GM10248 (cell line): ENCODE measurements around the gene EPC2.
"Not testable (repeated sequence)": the region's sequence is repeated elsewhere in the genome, so short reads cannot be mapped to it uniquely, and the experiment has no call there.

Experiments
- CTCF ChIA-PET: fragments of 300-600 bp; sonication (Branson Sonifier 250); formaldehyde crosslinking; extraction: SDS; loops from one replicate; lab custom pipeline; 2021; ENCODE audit warnings: antibody characterized with exemption; lab: Yijun Ruan, JAX
- POLR2A ChIA-PET: fragments of 350-650 bp; sonication (Branson Sonifier 250); formaldehyde crosslinking; extraction: SDS; loops from one replicate; lab custom pipeline; 2020; ENCODE audit warnings: antibody characterized with exemption; lab: Yijun Ruan, JAX
- DNase-seq: peaks from one replicate; pipeline ENCODE4 v3.0.0; 2012; ENCODE audit errors: extremely low spot score
- TF ChIP-seq, protein P1 (sequence below): IDR thresholded peaks from 2 replicates; pipeline ENCODE4 v1.5.1; 2012; ENCODE audit warnings: mild to moderate bottlenecking, low read depth; ENCODE audit errors: extremely low read depth, missing control alignments, control extremely low read depth

Gene EPC2

DNA sequence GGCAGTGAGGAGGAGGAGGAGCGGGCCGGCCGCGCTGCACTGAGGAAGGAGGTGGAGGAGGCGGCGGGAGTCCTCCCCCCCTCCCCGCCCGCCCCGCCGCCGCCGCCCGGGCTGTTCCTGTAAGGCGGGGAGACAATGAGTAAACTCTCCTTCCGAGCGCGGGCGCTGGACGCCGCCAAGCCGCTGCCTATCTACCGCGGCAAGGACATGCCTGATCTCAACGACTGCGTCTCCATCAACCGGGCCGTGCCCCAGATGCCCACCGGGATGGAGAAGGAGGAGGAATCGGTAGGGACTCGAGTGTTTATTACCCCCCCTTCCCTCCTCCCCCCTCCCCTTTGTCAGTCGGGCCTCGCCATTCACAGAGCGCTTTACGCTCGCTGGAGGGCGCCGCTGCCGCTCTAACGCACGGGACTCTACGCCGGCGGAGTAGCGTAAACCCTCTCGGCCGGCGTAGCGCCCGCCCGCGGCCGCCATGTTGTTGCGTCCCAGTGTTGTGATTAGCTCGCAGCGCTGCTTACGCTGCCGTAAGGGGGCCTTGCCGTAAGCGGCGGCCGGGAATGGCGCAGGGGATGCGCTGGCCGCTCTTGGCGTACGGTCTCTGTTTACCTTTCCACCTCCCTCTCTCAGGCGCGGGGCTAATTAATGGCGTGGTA lies 460 bp downstream of the EPC2 start:
- CTCF ChIA-PET, result interaction anchor here (0.6 to 1.4 kb wide), 4 partner anchors 11 to 136 kb away, joined by 3 to 4 read pairs (median 4); no protein-coding TSS in a partner anchor
- POLR2A ChIA-PET, result interaction anchor here (0.6 to 0.7 kb wide), 3 partner anchors 47 to 1339 kb away, joined by 3 to 6 read pairs (median 4); no protein-coding TSS in a partner anchor
- DNase-seq, result peak; percentile 84
- TF ChIP-seq, protein P1, sequence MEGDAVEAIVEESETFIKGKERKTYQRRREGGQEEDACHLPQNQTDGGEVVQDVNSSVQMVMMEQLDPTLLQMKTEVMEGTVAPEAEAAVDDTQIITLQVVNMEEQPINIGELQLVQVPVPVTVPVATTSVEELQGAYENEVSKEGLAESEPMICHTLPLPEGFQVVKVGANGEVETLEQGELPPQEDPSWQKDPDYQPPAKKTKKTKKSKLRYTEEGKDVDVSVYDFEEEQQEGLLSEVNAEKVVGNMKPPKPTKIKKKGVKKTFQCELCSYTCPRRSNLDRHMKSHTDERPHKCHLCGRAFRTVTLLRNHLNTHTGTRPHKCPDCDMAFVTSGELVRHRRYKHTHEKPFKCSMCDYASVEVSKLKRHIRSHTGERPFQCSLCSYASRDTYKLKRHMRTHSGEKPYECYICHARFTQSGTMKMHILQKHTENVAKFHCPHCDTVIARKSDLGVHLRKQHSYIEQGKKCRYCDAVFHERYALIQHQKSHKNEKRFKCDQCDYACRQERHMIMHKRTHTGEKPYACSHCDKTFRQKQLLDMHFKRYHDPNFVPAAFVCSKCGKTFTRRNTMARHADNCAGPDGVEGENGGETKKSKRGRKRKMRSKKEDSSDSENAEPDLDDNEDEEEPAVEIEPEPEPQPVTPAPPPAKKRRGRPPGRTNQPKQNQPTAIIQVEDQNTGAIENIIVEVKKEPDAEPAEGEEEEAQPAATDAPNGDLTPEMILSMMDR, result peak; percentile 52

DNA sequence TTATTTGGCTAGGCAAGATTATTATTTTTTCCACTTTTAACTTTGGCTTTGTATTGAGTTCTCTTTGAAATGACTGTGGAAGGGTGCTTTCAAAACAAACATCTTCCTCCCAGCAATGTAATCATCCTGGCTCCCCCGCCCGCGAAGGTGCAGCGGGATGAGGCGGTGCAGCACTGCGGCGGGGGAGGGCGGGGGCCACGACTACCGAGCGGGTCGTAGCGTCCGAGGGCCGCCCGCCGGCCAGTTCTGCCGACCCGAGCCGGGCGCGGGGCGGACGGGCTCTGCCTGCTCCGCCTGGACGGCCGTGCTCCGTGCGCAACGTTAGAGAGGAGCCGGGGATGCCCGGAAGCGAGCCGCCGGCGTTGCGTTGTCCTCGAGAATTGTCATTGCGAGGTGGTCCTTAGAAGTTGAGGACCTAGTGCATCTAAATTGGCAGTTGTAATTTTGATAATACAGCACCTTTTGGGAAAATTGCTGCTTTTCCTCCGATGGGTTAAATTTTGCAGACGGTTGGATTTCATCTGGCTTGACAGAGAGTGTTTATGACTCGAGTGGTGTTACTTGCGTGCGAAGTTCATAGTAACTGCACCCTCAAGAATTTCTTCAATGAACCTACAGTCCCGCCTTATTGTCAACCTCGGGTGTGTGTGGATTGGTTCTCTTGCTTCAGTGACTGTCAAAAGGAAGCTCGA lies 1.1 kb downstream of the EPC2 start:
- ChIA-PET POLR2A (interaction anchor here (0.6 to 0.7 kb wide), 2 partner anchors 47 to 1340 kb away, joined by 4 to 6 read pairs; no protein-coding TSS in a partner anchor), CTCF (interaction anchor here (0.6 to 1.4 kb wide), 4 partner anchors 10 to 137 kb away, joined by 3 to 4 read pairs (median 4); no protein-coding TSS in a partner anchor)
- TF ChIP-seq, protein P1, result no peak
- peak; percentile 76 for DNase-seq

- TF ChIP-seq, protein P1, result no peak
- POLR2A ChIA-PET, result no interaction called here
- DNase-seq, result no peak
- CTCF ChIA-PET, result interaction anchor here (1.2 to 1.4 kb wide), 2 partner anchors 10 to 15 kb away, joined by 3 to 4 read pairs; no protein-coding TSS in a partner anchor
Observed at GRCh38 chr2:148646231-148646559, 1.6 kb downstream of the EPC2 start.

DNA sequence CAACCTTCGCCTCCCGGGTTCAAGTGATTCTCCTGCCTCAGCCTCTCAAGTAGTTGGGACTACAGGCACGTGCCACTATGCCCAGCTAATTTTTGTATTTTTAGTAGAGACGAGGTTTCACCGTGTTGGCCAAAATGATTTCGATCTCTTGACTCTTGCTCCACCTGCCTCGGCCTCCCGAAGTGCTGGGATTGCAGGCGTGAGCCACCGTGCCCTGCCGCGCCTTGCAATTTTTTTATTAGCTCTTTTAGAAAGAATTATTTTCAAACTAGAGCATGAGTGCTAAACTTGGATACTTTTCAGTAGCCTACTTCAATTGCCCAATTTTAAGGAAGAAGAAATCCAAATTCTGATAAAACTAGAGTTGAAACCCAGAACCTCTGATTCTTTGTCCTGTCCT lies 3.2 kb downstream of the EPC2 start:
- DNase-seq, result not testable (repeated sequence)
- CTCF ChIA-PET, result interaction anchor here (1.3 kb wide), 1 partner anchor 10 kb away, joined by 3 read pairs; no protein-coding TSS in a partner anchor
- POLR2A ChIA-PET, result interaction anchor here (0.6 kb wide), 2 partner anchors 13 to 30 kb away, joined by 5 to 8 read pairs; no protein-coding TSS in a partner anchor

DNA sequence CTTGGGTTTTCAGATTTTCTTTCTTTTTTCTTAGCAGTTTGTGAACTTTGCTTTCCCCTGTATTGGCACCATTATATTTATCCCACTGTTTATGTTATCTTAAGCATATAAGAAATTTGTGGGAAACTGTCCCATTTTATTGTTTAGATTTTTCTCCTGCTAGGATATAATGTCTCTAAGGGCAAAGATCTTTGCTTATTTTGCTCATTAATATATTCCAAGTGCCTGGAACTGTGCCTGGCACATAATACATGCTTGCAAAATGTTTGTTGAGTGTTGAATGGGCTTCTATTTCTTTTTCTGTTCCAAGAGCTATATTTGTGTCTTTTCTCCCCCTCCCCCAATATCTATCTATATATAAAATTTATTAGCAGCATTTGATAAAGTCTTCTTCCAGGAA lies 5.4 kb downstream of the EPC2 start:
- ChIA-PET CTCF (no interaction called here), POLR2A (no interaction called here)
- no peak for DNase-seq
- TF ChIP-seq, protein P1, result no peak

- no peak for DNase-seq
- ChIA-PET POLR2A (no interaction called here), CTCF (no interaction called here)
- TF ChIP-seq, protein P1, result no peak
Observed at GRCh38 chr2:148650881-148651280, 6.3 kb downstream of the EPC2 start.
